MCF 10A (cell line): ENCODE measurements around the gene OPCML. TPM values are rescaled to one million over a fixed set of nuclear protein-coding genes. Genes with fewer than 3 reads are reported as not detected.

Source experiments
- BruUV-seq: library from RNA; stranded (reverse); fragments of 400-500 nt; replicated peaks from 2 replicates; lab custom pipeline; 2021; lab: Mats Ljungman, UMichigan
- CTCF ChIA-PET: fragments of 300-600 bp; sonication (Branson Sonifier 250); formaldehyde crosslinking; extraction: SDS; loops from one replicate; lab custom pipeline; 2021; ENCODE audit warnings: antibody characterized with exemption, inconsistent platforms; lab: Yijun Ruan, JAX
- POLR2A ChIA-PET: fragments of 300-600, 350-650 bp; sonication (Branson Sonifier 250); formaldehyde crosslinking; extraction: SDS; loops from one replicate; lab custom pipeline; 2020; ENCODE audit warnings: antibody characterized with exemption, inconsistent platforms; lab: Yijun Ruan, JAX
- DNase-seq: peaks from one replicate; pipeline ENCODE4 v3.0.0-alpha.2; 2018; ENCODE audit not compliant: unreplicated experiment
- H3K27ac Mint-ChIP-seq: one replicate; pipeline ENCODE4 v1.8.0; 2022; ENCODE audit warnings: mild to moderate bottlenecking, low read depth, mixed read lengths; ENCODE audit not compliant: unreplicated experiment
- H3K27me3 Mint-ChIP-seq: one replicate; pipeline ENCODE4 v1.8.0; 2022; ENCODE audit warnings: mixed read lengths; ENCODE audit not compliant: insufficient read depth, unreplicated experiment
- H3K36me3 Mint-ChIP-seq: one replicate; pipeline ENCODE4 v1.8.0; 2022; ENCODE audit warnings: mild to moderate bottlenecking, moderate library complexity, mixed read lengths; ENCODE audit not compliant: insufficient read depth, unreplicated experiment
- H3K4me1 Mint-ChIP-seq: one replicate; pipeline ENCODE4 v1.8.0; 2022; ENCODE audit warnings: mixed read lengths; ENCODE audit not compliant: insufficient read depth, unreplicated experiment
- H3K4me3 Mint-ChIP-seq: one replicate; pipeline ENCODE4 v1.8.0; 2022; ENCODE audit warnings: mild to moderate bottlenecking, moderate library complexity, mixed read lengths; ENCODE audit not compliant: unreplicated experiment
- H3K9me3 Mint-ChIP-seq: one replicate; pipeline ENCODE4 v1.8.0; 2022; ENCODE audit warnings: mixed read lengths; ENCODE audit not compliant: unreplicated experiment
- CTCF ChIP-seq: fragments of 200-600 bp; IDR thresholded peaks from one replicate; pipeline ENCODE4 v1.8.0; 2022; ENCODE audit warnings: antibody characterized with exemption, mild to moderate bottlenecking; ENCODE audit not compliant: unreplicated experiment
- intact Hi-C: fragments of 100-400 bp; cut with micrococcal nuclease; formaldehyde crosslinking; loops from 2 replicates; pipeline ENCODE4 v1.14.1; 2022
- total RNA-seq: library from RNA; stranded (reverse); gene quantifications from 2 replicates; pipeline ENCODE4 v1.2.3, GENCODE V29; 2022

Gene OPCML
- total RNA-seq, 1 experiment from 2014 or later = not detected

- Mint-ChIP-seq H3K27me3 (peaks cover 10% of the 10 kb centered on the region), H3K4me1 (no peaks in the 10 kb centered on the region), H3K9me3 (peaks cover 15% of the 10 kb centered on the region), H3K27ac (no peak overlapping the region), H3K36me3 (no peaks in the 10 kb centered on the region), H3K4me3 (no peak overlapping the region)
- POLR2A ChIA-PET = interaction anchor here (0.6 kb wide), 1 partner anchor 25 kb away, joined by 3 read pairs; no protein-coding TSS in a partner anchor
- no TSS peak for BruUV-seq
- intact Hi-C loops = no loop called here
- TF ChIP-seq CTCF = no peak
- CTCF ChIA-PET = interaction anchor here (1.0 kb wide), 1 partner anchor 14 kb away, joined by 3 read pairs; no protein-coding TSS in a partner anchor
- no peak for DNase-seq
Measured at GRCh38 chr11:133509924-133510697, 22.2 kb downstream of the OPCML start.

- H3K9me3 Mint-ChIP-seq = peaks cover 15% of the 10 kb centered on the region
- no peak overlapping the region for H3K4me3 Mint-ChIP-seq
- BruUV-seq = no TSS peak
- peaks cover 22% of the 10 kb centered on the region for H3K27me3 Mint-ChIP-seq
- no peaks in the 10 kb centered on the region for H3K36me3 Mint-ChIP-seq
- POLR2A ChIA-PET = no interaction called here
- no peaks in the 10 kb centered on the region for H3K4me1 Mint-ChIP-seq
- no peak for DNase-seq
- CTCF ChIA-PET = no interaction called here
- intact Hi-C loops = no loop called here
- H3K27ac Mint-ChIP-seq = no peak overlapping the region
- no peak for TF ChIP-seq CTCF
Measured at GRCh38 chr11:133508468-133508867, 23.8 kb downstream of the OPCML start.

- H3K27me3 Mint-ChIP-seq = peaks cover 25% of the 10 kb centered on the region
- H3K27ac Mint-ChIP-seq = no peak overlapping the region
- intact Hi-C loops = no loop called here
- CTCF ChIA-PET = no interaction called here
- POLR2A ChIA-PET = no interaction called here
- no TSS peak for BruUV-seq
- no peaks in the 10 kb centered on the region for H3K4me1 Mint-ChIP-seq
- no peaks in the 10 kb centered on the region for H3K36me3 Mint-ChIP-seq
- peaks cover 15% of the 10 kb centered on the region for H3K9me3 Mint-ChIP-seq
- H3K4me3 Mint-ChIP-seq = no peak overlapping the region
- TF ChIP-seq CTCF = no peak
- no peak for DNase-seq
Measured at GRCh38 chr11:133507185-133507584, 25.1 kb downstream of the OPCML start.

GRCh38 chr11:133506551-133507094 is 25.7 kb downstream of the OPCML start:
- H3K9me3 Mint-ChIP-seq = peaks cover 12% of the 10 kb centered on the region
- intact Hi-C loops = no loop called here
- no peak overlapping the region for H3K27ac Mint-ChIP-seq
- peaks cover 25% of the 10 kb centered on the region for H3K27me3 Mint-ChIP-seq
- H3K4me3 Mint-ChIP-seq = no peak overlapping the region
- TF ChIP-seq CTCF = no peak
- POLR2A ChIA-PET = no interaction called here
- CTCF ChIA-PET = no interaction called here
- H3K36me3 Mint-ChIP-seq = no peaks in the 10 kb centered on the region
- no peaks in the 10 kb centered on the region for H3K4me1 Mint-ChIP-seq
- BruUV-seq = no TSS peak
- DNase-seq = no peak
